Measurements from ENCODE around the gene AGTPBP1. TPM values are rescaled to one million over a fixed set of nuclear protein-coding genes. Genes with fewer than 3 reads are reported as not detected.

The AGTPBP1 gene
- total and polyA plus RNA-seq, 9 of the 15 experiments (the other 6 are each of a cell fraction or from before 2014, with no cell fraction given): 1.4 to 7.9 (median 4.6) TPM

DNA sequence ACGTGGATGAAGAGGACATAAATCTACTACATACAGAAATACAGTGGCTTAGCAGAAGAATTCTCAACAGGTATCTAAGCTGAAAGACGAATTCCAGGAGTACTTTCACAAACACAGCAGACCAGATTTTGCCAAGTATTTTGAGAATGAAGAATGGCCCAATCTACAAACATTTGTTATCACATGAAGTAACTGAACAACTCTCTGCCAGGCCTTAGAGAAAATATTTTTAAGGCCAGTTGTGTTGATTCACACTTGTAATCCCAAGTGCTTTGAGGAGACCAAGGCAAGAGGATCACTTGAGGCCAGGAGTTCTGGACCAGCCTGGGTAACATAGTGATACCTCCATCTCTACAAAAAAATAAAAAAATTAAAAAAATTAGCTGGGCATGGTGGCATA lies 14.3 kb downstream of the AGTPBP1 start:
- DNase-seq (ENCODE audit: extremely low read depth in 1 of 4, low spot score in 3 of 4): no peak
- Histone ChIP-seq H3K4me3 (no peak overlapping the region), H3K9ac (ENCODE audit: insufficient read depth in 1 of 2, low read depth in 2 of 2, low read length in 2 of 2) (no peak overlapping the region), H3K4me2 (ENCODE audit: insufficient read depth, low read length) (no peak overlapping the region), H3K9me1 (ENCODE audit: control insufficient read depth, insufficient read depth, low read length) (no peaks in the 10 kb centered on the region), H2AFZ (ENCODE audit: low read depth, low read length) (no peak overlapping the region), H3K4me1 (replicated peaks in 1 of 2; ENCODE audit: control insufficient read depth in 2 of 2, insufficient read depth in 2 of 2, low read length in 2 of 2) (no peaks in the 10 kb centered on the region; a peak in 1 of 5 replicates), H3K36me3 (ENCODE audit: control insufficient read depth, insufficient read depth, low read length) (no peaks in the 10 kb centered on the region), H3K27ac (ENCODE audit: extremely low read depth, low read depth, low read length) (no peak overlapping the region), H3K79me2 (ENCODE audit: control insufficient read depth, insufficient read depth, low read length) (no peaks in the 10 kb centered on the region; the same call in 2 of the 3 replicates), H4K20me1 (replicated peaks; ENCODE audit: control insufficient read depth, insufficient read depth, low read length) (no peaks in the 10 kb centered on the region), H3K9me3 (replicated peaks; ENCODE audit: control insufficient read depth, insufficient read depth, low read depth, low read length) (no peaks in the 10 kb centered on the region), H3K27me3 (ENCODE audit: control insufficient read depth in 2 of 2, insufficient read depth in 2 of 2, low read length in 2 of 2) (no peaks in the 10 kb centered on the region)
- no TSS peak for BruUV-seq (replicated peaks)
- no peak for ATAC-seq
- no peak for FAIRE-seq
- CTCF ChIA-PET (ENCODE audit: low intra/inter-chr PET ratio): no interaction called here
- POLR2A ChIA-PET: interaction anchor here (0.6 kb wide), 1 partner anchor 679 kb away, joined by 3 read pairs; no protein-coding TSS in a partner anchor
- 5% methylated on average over 2 of the region's 2 CpGs for WGBS (ENCODE audit: insufficient coverage, low coverage, missing lambda C conversion rate)
- intact Hi-C loops (cut with micrococcal nuclease) (no loop called here), in situ Hi-C loops (cut with MboI) (no loop called here)
- TF ChIP-seq, protein P1, sequence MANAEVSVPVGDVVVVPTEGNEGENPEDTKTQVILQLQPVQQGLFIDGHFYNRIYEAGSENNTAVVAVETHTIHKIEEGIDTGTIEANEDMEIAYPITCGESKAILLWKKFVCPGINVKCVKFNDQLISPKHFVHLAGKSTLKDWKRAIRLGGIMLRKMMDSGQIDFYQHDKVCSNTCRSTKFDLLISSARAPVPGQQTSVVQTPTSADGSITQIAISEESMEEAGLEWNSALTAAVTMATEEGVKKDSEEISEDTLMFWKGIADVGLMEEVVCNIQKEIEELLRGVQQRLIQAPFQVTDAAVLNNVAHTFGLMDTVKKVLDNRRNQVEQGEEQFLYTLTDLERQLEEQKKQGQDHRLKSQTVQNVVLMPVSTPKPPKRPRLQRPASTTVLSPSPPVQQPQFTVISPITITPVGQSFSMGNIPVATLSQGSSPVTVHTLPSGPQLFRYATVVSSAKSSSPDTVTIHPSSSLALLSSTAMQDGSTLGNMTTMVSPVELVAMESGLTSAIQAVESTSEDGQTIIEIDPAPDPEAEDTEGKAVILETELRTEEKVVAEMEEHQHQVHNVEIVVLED (CRISPR knock-in tag; IDR thresholded peaks at IDR 0.05): no peak
- TF ChIP-seq MYNN (IDR thresholded peaks at IDR 0.05) (no peak), MYNN (CRISPR knock-in tag; IDR thresholded peaks at IDR 0.05) (no peak), MTA2 (IDR thresholded peaks at IDR 0.05; ENCODE audit: low read depth) (no peak), YBX1 (IDR thresholded peaks at IDR 0.05) (no peak), ZNF282 (CRISPR knock-in tag; IDR thresholded peaks at IDR 0.05) (no peak), CEBPG (CRISPR knock-in tag; IDR thresholded peaks at IDR 0.05) (no peak), CEBPG (tag; conservative IDR thresholded peaks at IDR 0.05 in 1 of 2, IDR thresholded peaks at IDR 0.05 in 1 of 2) (no peak), ILF3 (IDR thresholded peaks at IDR 0.05; ENCODE audit: borderline replicate concordance) (no peak), FUS (optimal IDR thresholded peaks at IDR 0.05; ENCODE audit: low read depth, low read length) (no peak), MEF2D (tag; conservative IDR thresholded peaks at IDR 0.05; ENCODE audit: low read depth) (no peak), NR2C1 (IDR thresholded peaks at IDR 0.05) (no peak), NR2C1 (tag; IDR thresholded peaks at IDR 0.05) (no peak), U2AF2 (optimal IDR thresholded peaks at IDR 0.05; ENCODE audit: low read depth, low read length) (no peak)
- TF ChIP-seq, protein P2, sequence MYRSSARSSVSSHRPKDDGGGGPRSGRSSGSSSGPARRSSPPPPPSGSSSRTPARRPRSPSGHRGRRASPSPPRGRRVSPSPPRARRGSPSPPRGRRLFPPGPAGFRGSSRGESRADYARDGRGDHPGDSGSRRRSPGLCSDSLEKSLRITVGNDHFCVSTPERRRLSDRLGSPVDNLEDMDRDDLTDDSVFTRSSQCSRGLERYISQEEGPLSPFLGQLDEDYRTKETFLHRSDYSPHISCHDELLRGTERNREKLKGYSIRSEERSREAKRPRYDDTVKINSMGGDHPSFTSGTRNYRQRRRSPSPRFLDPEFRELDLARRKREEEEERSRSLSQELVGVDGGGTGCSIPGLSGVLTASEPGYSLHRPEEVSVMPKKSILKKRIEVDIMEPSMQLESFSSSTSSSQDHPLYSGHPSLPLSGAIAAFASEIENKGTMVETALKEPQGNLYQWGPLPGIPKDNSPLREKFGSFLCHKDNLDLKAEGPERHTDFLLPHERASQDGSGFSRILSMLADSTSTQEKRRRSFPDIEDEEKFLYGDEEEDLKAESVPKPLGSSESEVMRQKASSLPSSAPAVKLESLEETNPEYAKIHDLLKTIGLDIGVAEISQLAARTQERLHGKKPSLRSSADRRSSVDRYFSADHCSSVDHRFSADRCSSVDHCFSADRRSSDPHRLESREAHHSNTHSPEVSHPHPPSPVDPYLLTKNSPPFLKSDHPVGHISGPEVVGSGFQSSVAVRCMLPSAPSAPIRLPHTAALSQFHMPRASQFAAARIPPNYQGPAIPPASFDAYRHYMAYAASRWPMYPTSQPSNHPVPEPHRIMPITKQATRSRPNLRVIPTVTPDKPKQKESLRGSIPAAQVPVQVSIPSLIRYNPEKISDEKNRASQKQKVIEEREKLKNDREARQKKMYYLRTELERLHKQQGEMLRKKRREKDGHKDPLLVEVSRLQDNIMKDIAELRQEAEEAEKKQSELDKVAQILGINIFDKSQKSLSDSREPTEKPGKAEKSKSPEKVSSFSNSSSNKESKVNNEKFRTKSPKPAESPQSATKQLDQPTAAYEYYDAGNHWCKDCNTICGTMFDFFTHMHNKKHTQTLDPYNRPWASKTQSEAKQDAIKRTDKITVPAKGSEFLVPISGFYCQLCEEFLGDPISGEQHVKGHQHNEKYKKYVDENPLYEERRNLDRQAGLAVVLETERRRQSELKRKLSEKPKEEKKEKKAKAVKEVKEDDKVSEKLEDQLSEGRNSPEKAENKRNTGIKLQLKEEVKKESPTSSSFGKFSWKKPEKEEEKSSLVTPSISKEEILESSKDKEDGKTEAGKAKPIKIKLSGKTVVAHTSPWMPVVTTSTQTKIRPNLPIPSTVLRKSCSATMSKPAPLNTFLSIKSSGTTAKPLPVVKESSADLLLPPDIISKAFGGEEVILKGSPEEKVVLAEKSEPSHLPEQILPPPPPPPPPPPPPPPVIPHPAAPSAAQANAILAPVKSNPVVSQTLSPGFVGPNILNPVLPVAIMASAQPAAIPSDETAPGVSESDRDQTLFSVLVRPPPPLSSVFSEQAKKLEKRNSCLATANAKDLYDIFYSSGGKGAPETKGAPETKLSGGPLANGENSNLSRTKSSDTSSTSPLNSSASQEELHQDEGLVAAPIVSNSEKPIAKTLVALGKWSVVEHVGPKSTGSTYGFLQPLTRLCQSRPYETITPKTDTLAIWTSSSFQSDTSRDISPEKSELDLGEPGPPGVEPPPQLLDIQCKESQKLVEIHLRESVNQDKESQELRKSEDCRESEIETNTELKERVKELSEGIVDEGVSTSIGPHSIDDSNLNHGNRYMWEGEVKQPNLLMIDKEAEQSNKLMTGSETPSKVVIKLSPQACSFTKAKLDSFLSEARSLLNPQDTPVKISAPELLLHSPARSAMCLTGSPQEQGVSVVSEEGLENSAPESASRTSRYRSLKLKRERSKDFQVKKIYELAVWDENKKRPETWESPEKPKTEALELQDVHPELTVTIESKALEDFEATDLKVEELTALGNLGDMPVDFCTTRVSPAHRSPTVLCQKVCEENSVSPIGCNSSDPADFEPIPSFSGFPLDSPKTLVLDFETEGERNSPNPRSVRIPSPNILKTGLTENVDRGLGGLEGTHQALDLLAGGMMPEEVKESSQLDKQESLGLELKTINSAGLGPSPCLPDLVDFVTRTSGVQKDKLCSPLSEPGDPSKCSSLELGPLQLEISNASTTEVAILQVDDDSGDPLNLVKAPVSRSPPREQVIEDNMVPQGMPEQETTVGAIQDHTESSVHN (IDR thresholded peaks at IDR 0.05; ENCODE audit: borderline replicate concordance in 1 of 2, low read depth in 1 of 2): no peak

Data from K562 (cell line).